Measurements from ENCODE around the gene KRTAP15-1.

KRTAP15-1 gene, protein sequence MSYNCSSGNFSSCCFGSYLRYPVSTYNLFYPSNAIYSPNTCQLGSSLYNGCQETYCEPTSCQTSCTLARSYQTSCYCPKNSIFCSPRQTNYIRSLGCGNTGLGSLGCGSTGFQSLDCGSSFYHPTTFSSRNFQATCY

GRCh38 chr21:30439975-30440374, at the start of gene KRTAP15-1:
Gene KRTAP15-1 (plus strand): TSS chr21:30440275. CDS start chr21:30440328, 53 bp downstream.
- no peak for DNase-seq (ENCODE audit: low read depth)

DNA sequence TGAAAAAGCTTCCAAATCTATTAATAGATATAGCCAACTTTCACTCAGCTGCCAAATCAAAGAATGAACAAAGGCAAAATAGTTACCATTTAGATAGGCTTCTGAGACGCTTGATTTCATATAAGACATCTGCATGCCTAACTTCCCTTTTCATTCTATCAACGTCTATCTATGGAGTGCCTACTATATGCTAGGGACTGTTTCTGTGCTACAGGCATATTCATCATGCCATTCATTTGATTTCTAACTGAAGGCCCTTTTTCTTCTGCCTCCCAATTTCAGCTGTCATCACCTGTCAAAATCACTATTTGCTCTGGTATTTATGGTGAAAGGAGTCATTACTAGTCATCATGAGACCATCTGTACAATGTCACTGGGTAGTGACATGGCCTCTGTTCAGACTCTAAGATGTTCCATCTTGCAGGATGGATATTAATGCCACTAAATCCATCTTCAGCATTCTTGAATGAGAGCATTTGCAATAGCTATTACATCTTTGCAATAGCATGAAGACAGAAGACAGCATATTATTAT, 48.5 kb upstream of the KRTAP15-1 start:
- no peak for DNase-seq (ENCODE audit: low read depth)

- no peak for DNase-seq (ENCODE audit: low read depth)
Observed at GRCh38 chr21:30395731-30396130, 44.3 kb upstream of the KRTAP15-1 start, which contains the start of gene KRTAP13-1. Gene KRTAP13-1 (plus strand): TSS chr21:30396031. CDS start chr21:30396087, 56 bp downstream.

- no peak for DNase-seq (ENCODE audit: low read depth)
Observed at GRCh38 chr21:30408782-30409494, 31.1 kb upstream of the KRTAP15-1 start.

DNA sequence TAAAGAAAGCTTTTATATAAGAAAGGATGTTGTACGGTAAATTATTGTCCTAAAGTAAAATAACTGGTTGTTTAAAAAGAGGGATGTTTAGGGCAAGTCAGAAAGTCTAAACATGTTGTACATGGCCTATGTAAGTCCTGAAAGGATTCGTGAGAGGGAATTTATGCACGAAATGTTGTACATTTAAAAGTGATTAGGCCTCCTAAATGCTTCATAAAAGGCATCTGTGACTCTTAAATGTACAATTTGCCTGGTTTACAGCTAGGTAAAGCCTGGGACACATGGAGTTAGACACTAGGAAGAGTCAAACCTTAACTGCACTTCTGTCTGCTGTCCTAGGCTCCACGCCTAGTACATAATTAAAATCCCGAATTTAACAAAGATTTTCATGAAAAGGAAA, 24.1 kb upstream of the KRTAP15-1 start:
- DNase-seq (ENCODE audit: low read depth), result no peak

- DNase-seq (ENCODE audit: low read depth), result no peak
Observed at GRCh38 chr21:30425826-30426225, 14.2 kb upstream of the KRTAP15-1 start, which contains the start of gene KRTAP13-3. Gene KRTAP13-3 (minus strand): TSS chr21:30425926. CDS start chr21:30425912, 14 bp downstream.

DNA sequence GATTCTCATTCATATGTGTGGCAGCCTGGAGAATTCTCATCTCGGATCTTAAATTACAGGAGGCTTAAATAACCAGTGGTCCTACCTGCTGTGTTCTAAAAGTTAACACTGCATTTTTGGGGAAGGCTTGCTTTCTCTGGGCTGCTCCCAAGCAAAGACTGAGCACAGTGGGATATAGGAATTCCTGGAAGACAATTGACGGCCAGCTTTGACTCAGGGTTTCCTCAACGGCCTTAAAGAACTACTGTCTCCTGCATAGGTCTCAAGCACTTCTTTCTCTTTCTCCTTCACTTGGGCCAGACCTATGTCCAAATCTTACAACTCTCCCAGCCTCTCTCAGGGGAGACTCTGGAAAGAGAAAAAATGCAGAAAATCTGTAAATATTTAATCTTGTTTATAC, 13.3 kb upstream of the KRTAP15-1 start:
- DNase-seq (ENCODE audit: low read depth), result no peak

- no peak for DNase-seq (ENCODE audit: low read depth)
Observed at GRCh38 chr21:30430170-30430655, 9.9 kb upstream of the KRTAP15-1 start, which contains the start of gene KRTAP13-4. Gene KRTAP13-4 (plus strand): TSS chr21:30430220. CDS start chr21:30430276, 56 bp downstream.

- DNase-seq (ENCODE audit: low read depth), result no peak
Observed at GRCh38 chr21:30434033-30434631, 5.9 kb upstream of the KRTAP15-1 start.

DNA sequence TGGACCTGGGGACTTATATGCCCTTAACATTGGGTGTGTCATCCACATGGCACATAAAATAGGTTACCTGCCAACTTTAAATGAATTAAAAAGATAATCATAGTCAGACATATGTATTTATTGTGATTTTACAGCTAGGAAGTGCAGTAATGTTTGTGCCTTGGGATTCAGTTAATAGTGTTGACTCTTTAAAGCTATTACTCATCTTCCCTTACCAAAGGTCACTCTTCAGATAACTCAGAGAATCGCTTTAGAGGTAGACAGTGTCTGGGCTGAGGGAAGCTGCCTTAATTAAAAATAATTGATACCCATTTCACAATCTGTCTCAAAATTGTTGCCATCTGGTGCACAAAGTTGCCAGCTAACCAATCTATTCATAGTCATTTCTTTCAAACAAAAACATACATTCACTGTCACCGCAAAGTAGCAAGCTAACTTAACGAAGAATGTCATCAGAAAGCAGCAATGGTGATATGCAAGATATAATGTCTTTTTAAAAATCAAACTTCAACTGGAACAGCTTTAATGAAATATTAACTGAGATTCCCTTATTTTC, 3.0 kb upstream of the KRTAP15-1 start:
- DNase-seq (ENCODE audit: low read depth), result no peak

GRCh38 chr21:30443226-30443625, 3.2 kb downstream of the KRTAP15-1 start:
- DNase-seq (ENCODE audit: low read depth), result no peak

DNA sequence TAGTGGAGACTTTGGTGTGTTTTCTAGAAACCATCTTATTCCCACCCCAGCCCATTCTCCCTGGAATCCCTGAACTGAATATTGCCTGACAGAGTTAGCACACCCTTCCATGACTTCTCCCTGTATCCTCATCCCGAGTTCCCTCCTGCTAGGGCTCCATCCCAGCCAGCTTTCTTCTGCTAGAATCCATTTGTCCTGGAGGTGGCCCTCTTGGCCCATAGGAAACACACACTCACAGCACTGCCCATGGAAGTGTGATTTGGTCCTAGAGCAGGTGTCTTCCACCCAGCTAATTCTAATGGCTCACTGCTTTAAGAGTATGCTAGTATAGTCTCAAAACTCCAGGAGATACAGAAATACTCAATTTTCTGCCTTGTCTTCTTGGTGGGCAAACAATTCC, 4.1 kb downstream of the KRTAP15-1 start:
- DNase-seq (ENCODE audit: low read depth), result no peak

DNA sequence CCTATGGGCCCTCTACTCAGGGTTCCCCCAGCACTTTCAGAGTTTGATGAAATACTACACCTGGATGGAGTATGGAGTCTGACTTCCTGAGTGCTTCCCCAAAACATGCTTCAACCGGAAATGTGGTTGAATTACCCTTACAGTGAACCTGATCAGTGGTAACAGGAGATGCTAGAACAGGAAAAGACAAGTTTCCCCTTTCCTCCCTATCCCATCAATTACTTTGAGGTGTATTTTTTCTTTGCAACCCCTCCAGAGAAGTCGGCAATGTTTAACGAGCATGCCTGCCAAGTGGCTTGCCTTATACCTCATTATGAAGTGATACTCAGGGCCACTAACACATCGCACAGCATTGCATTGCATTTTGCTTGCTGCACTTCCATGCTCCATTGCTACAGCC, 7.0 kb downstream of the KRTAP15-1 start:
- no peak for DNase-seq (ENCODE audit: low read depth)

DNA sequence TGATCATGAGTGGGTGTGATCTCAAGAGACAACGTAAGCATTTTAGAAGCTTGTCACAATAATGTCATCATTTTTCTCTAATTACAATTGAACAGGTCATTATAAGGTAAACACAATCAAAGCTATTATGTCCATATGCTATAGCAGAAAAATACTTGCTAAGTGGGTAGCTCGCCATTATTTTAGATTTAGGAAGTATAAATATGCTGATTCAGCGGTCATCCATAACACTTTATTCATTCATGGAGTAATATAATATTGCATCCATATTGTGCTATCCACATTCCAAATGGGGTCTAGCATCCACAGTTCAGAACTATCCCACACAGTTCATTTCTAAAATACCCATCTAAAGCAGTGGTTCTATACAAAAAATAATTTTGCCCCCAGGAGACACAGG, 8.4 kb downstream of the KRTAP15-1 start:
- no peak for DNase-seq (ENCODE audit: low read depth)

DNA sequence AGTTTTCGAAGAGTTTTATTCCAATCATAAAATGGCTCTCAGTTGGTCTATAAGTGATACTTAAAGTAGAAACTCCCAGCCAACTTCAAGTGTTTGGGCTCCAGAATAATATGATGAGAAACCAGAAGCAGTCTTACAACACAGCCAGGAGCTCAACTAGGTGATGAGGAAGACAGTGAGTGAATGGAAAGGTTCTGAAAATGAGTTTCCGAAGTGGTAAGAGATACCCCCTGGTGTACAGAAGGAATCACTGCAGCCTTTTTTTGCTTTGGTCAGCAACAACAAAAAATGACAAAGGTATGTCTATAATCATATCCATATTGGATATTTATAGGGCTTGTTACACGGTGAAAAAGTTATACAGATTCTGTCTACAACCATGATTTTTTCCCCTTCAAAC, 23.6 kb downstream of the KRTAP15-1 start:
- DNase-seq (ENCODE audit: low read depth), result no peak

GRCh38 chr21:30468900-30469714, 29.0 kb downstream of the KRTAP15-1 start:
- DNase-seq (ENCODE audit: low read depth), result no peak

GRCh38 chr21:30478004-30478403, 37.9 kb downstream of the KRTAP15-1 start:
- no peak for DNase-seq (ENCODE audit: low read depth)

DNA sequence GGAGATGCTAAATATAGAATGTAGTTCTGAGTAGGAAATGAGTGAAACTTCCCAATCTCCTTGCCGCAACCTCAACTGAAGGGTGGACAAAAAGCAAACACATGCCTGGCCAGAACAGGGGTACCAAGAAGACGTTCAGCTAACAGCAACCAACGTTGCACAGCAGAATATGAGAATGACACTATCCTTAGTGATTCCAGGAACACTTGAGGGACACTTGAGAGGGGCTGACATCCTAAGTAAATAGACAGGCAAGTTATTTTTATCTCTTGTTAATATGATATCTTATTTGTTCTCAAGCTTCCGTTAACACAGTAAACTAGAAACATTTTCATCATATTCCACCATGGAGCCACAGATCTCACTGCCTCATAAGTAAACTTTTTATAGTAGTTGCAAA, 39.2 kb downstream of the KRTAP15-1 start:
- no peak for DNase-seq (ENCODE audit: low read depth)

- DNase-seq (ENCODE audit: low read depth), result no peak
Observed at GRCh38 chr21:30480145-30480544, 40.1 kb downstream of the KRTAP15-1 start, which contains the start of gene KRTAP19-1. Gene KRTAP19-1 (minus strand): TSS chr21:30480367. CDS start chr21:30480317, 50 bp downstream.

DNA sequence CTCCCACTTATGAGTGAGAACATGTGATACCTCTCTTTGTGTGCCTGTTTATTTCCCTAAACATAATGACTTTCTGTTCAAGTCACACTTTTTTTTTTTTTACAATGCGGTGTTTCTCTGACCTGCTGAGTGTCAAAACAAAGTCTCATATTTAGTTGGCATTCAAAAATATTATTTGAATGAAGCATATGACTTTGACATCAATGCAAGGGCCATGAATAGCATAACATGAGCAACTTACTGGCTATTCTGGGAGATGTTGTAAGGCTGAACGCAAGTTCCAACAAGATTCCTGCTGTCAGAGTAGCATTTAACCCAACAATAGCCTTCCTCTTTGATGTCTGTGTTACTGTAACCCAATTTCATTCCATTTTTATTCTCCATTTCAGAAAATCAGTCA, 42.1 kb downstream of the KRTAP15-1 start:
- no peak for DNase-seq (ENCODE audit: low read depth)

- DNase-seq (ENCODE audit: low read depth), result no peak
Observed at GRCh38 chr21:30486180-30486579, 46.1 kb downstream of the KRTAP15-1 start.
